ENCODE results near the gene GNB1L.

- TF ChIP-seq, protein P1, sequence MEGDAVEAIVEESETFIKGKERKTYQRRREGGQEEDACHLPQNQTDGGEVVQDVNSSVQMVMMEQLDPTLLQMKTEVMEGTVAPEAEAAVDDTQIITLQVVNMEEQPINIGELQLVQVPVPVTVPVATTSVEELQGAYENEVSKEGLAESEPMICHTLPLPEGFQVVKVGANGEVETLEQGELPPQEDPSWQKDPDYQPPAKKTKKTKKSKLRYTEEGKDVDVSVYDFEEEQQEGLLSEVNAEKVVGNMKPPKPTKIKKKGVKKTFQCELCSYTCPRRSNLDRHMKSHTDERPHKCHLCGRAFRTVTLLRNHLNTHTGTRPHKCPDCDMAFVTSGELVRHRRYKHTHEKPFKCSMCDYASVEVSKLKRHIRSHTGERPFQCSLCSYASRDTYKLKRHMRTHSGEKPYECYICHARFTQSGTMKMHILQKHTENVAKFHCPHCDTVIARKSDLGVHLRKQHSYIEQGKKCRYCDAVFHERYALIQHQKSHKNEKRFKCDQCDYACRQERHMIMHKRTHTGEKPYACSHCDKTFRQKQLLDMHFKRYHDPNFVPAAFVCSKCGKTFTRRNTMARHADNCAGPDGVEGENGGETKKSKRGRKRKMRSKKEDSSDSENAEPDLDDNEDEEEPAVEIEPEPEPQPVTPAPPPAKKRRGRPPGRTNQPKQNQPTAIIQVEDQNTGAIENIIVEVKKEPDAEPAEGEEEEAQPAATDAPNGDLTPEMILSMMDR (IDR thresholded peaks at IDR 0.05): no peak
- no peak for TF ChIP-seq POLR2A (IDR thresholded peaks at IDR 0.05)
- no peak for TF ChIP-seq POLR2AphosphoS5 (IDR thresholded peaks at IDR 0.05)
Observed at GRCh38 chr22:19774628-19775027, 80.0 kb downstream of the GNB1L start.

Data from prostate gland (tissue), 2 donors.